ENCODE results near the gene GAREM1. TPM values are rescaled to one million over a fixed set of nuclear protein-coding genes. Genes with fewer than 3 reads are reported as not detected.

The GAREM1 gene
- total and polyA plus RNA-seq, 2 of the 8 experiments (the other 6 are each of a cell fraction or from before 2014, with no cell fraction given), result 3.6 to 9.2 TPM

DNA sequence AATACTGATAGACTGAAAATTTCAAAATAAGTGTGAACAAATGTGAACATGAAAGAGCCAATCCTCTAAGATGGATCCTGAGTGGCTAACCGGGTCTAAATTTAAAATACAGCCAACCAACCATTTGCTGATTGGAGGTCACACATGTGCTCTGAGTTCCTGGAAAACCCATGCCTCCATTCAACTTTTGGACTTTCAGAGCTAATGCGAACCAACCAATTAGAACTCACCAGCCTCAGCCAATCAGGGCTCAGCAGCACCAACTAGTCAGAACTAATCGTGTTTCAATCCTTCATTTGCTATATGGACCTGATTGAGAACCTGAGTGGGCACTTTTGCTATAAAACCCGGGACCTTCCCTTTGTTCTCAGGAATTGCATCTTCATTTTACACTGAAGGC lies 169.3 kb downstream of the GAREM1 start (continued):
- TF ChIP-seq NANOG (IDR thresholded peaks at IDR 0.05; ENCODE audit: insufficient read depth, low read depth, low read length, poor library complexity, severe bottlenecking), result no peak

Data from H1 (cell line).